Transverse colon (tissue), 4 donors: ENCODE measurements around the gene NELFE. TPM values are rescaled to one million over a fixed set of nuclear protein-coding genes. Genes with fewer than 3 reads are reported as not detected.

Source experiments
- DNase-seq: peaks from one replicate; pipeline ENCODE4 v3.0.0-alpha.2; 2019
- H3K27ac ChIP-seq, 4 donors: fragments of 200-600 bp; sonication (generic); 2 replicates each; pipeline ENCODE4 v1.5.1; 2016 to 2018; ENCODE audit warnings: inconsistent platforms in 4 of 4
- H3K27me3 ChIP-seq: fragments of 200-600 bp; sonication (generic); 2 replicates; pipeline ENCODE4 v1.5.1; 2017; ENCODE audit warnings: inconsistent platforms
- H3K36me3 ChIP-seq, 4 donors: fragments of 200-600 bp; sonication (generic); 2 replicates each; pipeline ENCODE4 v1.5.1; 2017 to 2019; ENCODE audit warnings: inconsistent platforms in 4 of 4
- H3K4me1 ChIP-seq, 4 donors: fragments of 200-600 bp; sonication (generic); 2 replicates each; pipeline ENCODE4 v1.5.1; 2017 to 2020; ENCODE audit warnings: inconsistent platforms in 4 of 4
- H3K4me3 ChIP-seq, 4 donors: fragments of 200-600 bp; sonication (generic); 1 replicate in 1 of 4; 2 replicates in 3 of 4; pipeline versions ENCODE4 v1.5.1 to v1.6.1; 2017 to 2019; ENCODE audit warnings: inconsistent platforms in 4 of 4
- H3K9me3 ChIP-seq, 2 donors: fragments of 200-600 bp; sonication (generic); 2 replicates each; pipeline ENCODE4 v1.5.1; 2017 to 2019; ENCODE audit warnings: inconsistent platforms in 2 of 2
- EP300 ChIP-seq: sonication (generic); formaldehyde crosslinking; IDR thresholded peaks from one replicate; pipeline ENCODE4 v1.6.1; 2017; ENCODE audit warnings: antibody characterized with exemption, low read depth
- POLR2A ChIP-seq: fragments of 450-650 bp; IDR thresholded peaks from one replicate; pipeline ENCODE4 v1.6.1; 2016; ENCODE audit warnings: antibody characterized with exemption, mild to moderate bottlenecking, moderate library complexity
- POLR2AphosphoS5 ChIP-seq, 3 donors: sonication (generic); formaldehyde crosslinking; IDR thresholded peaks; one replicate each; pipeline ENCODE4 v1.6.1; 2016; ENCODE audit warnings: antibody characterized with exemption in 3 of 3
- WGBS, 2 donors: methylation state at CpG; one replicate each; pipeline ENCODE4 v1.1.5; 2018; ENCODE audit warnings: low coverage in 1 of 2; 5-methylcytosine and 5-hydroxymethylcytosine counted together
- in situ Hi-C, 4 donors: fragments of 200-750 bp; cut with MboI; loops; one replicate each; pipeline versions ENCODE4 v1.15.0 to v1.15.1; 2017; ENCODE audit warnings: low sequenced_read_pairs in 3 of 4, low pct_ligation_motif_present in 1 of 4, low pct_unique_long_range_greater_than_20kb in 1 of 4
- intact Hi-C: fragments of 100-400 bp; cut with DNase I; formaldehyde crosslinking; loops from one replicate; pipeline ENCODE4 v1.15.1; 2023; ENCODE audit warnings: low total_unique reads
- total RNA-seq, 4 donors: library from RNA; depleted of rRNA; stranded (reverse); fragments of >200 nt; gene quantifications; one replicate each; pipeline ENCODE4 v1.1.0, GENCODE V29; 2016
- TF ChIP-seq, protein P1 (sequence below), 5 experiments: fragments of 200-600 bp in 3 of 5; fragments of 450-650 bp in 2 of 5; sonication (generic) in 3 of 5; IDR thresholded peaks; 1 replicate in 2 of 5; 2 replicates in 3 of 5; pipeline ENCODE4 v1.5.1; 2016 to 2017; ENCODE audit warnings: antibody characterized with exemption in 5 of 5, inconsistent platforms in 3 of 5, mild to moderate bottlenecking in 2 of 5, moderate library complexity in 1 of 5

NELFE gene
- total RNA-seq, 4 donors from 2014 or later = 59.2 to 114 (median 88.0) TPM

GRCh38 chr6:31963921-31964320 is 5.2 kb upstream of the NELFE start:
- intact Hi-C loops = no loop called here
- WGBS, 2 donors = 92% methylated on average over 19 of the region's 19 CpGs; no CpG with 5 or more reads in 1 of the 2 donors
- Histone ChIP-seq H3K27me3 (no peaks in the 10 kb centered on the region), H3K4me3 (no peak overlapping the region), H3K36me3 (peaks cover 0 to 54% (median 14%) of the 10 kb centered on the region in 4 donors), H3K9me3 (no peaks in the 10 kb centered on the region), H3K4me1 (peaks cover 5 to 12% (median 10%) of the 10 kb centered on the region in 4 donors), H3K27ac (no peak overlapping the region)
- no peak for DNase-seq
- TF ChIP-seq, protein P1, sequence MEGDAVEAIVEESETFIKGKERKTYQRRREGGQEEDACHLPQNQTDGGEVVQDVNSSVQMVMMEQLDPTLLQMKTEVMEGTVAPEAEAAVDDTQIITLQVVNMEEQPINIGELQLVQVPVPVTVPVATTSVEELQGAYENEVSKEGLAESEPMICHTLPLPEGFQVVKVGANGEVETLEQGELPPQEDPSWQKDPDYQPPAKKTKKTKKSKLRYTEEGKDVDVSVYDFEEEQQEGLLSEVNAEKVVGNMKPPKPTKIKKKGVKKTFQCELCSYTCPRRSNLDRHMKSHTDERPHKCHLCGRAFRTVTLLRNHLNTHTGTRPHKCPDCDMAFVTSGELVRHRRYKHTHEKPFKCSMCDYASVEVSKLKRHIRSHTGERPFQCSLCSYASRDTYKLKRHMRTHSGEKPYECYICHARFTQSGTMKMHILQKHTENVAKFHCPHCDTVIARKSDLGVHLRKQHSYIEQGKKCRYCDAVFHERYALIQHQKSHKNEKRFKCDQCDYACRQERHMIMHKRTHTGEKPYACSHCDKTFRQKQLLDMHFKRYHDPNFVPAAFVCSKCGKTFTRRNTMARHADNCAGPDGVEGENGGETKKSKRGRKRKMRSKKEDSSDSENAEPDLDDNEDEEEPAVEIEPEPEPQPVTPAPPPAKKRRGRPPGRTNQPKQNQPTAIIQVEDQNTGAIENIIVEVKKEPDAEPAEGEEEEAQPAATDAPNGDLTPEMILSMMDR (IDR thresholded peaks at IDR 0.05) = no peak
- TF ChIP-seq EP300 = no peak
- no peak for TF ChIP-seq POLR2A
- TF ChIP-seq POLR2AphosphoS5 (IDR thresholded peaks at IDR 0.05) = no peak
- in situ Hi-C loops = loop anchor here in 2 of 4 donors (25.0 kb wide), 1 partner anchor 98 kb away; no protein-coding TSS in a partner anchor

GRCh38 chr6:31961616-31962015 is 2.8 kb upstream of the NELFE start:
- no peaks in the 10 kb centered on the region for H3K9me3 ChIP-seq
- H3K4me1 ChIP-seq = peaks cover 11 to 23% (median 19%) of the 10 kb centered on the region in 4 donors
- DNase-seq = no peak
- no peaks in the 10 kb centered on the region for H3K27me3 ChIP-seq
- H3K4me3 ChIP-seq = no peak overlapping the region
- in situ Hi-C loops (loop anchor here in 2 of 4 donors (25.0 kb wide), 1 partner anchor 101 kb away; no protein-coding TSS in a partner anchor), intact Hi-C loops (no loop called here)
- no peak overlapping the region for H3K27ac ChIP-seq
- TF ChIP-seq, protein P1 (IDR thresholded peaks at IDR 0.05) = no peak
- TF ChIP-seq POLR2AphosphoS5 (IDR thresholded peaks at IDR 0.05) = no peak
- 80 to 96% methylated on average over 1 to 12 of the region's 12 CpGs for WGBS, 2 donors
- peaks cover 0 to 36% (median 9%) of the 10 kb centered on the region in 4 donors for H3K36me3 ChIP-seq

DNA sequence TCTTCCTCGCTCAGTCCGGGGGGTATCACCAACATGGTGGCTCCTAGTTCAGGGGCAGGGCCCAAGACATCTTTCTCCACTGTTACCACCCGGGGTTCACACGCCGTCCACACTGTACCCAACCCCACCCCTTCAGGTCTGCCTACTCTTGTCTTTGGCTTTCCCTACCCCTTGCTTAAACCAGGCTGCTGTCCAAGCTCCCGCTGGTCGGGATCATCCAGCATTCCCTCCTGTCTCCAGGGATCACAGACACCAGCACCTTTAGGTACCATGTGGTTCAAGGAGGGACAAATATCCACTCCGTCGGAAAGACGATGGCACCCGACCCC is 395 bp downstream of the NELFE start:
- in situ Hi-C loops = loop anchor here in 3 of 4 donors (10.0 to 25.0 kb wide), 3 partner anchors 54 to 284 kb away; partner anchors contain the start of gene ZBTB12 (in 1 of the 3)
- TF ChIP-seq, protein P1 (IDR thresholded peaks at IDR 0.05) = no peak
- TF ChIP-seq POLR2AphosphoS5 (IDR thresholded peaks at IDR 0.05) = no peak
- no peak for TF ChIP-seq POLR2A
- no peak for TF ChIP-seq EP300

GRCh38 chr6:31956796-31957195 is 2.0 kb downstream of the NELFE start:
- Histone ChIP-seq H3K4me1 (peaks cover 11 to 23% (median 19%) of the 10 kb centered on the region in 4 donors), H3K27ac (no peak overlapping the region), H3K9me3 (no peaks in the 10 kb centered on the region), H3K4me3 (no peak overlapping the region), H3K27me3 (no peaks in the 10 kb centered on the region), H3K36me3 (peaks cover 0 to 28% (median 15%) of the 10 kb centered on the region in 4 donors)
- TF ChIP-seq, protein P1 (IDR thresholded peaks at IDR 0.05) = no peak
- no peak for TF ChIP-seq POLR2AphosphoS5 (IDR thresholded peaks at IDR 0.05)
- in situ Hi-C loops = loop anchor here in 3 of 4 donors (10.0 to 25.0 kb wide), 3 partner anchors 52 to 282 kb away; partner anchors contain the start of gene ZBTB12 (in 1 of the 3)
- no peak for DNase-seq
- WGBS, 2 donors = 92 to 100% methylated on average over 2 to 3 of the region's 3 CpGs
- intact Hi-C loops = no loop called here

More for the DNA sequence above, 395 bp downstream of the NELFE start:
- no peaks in the 10 kb centered on the region for H3K27me3 ChIP-seq
- H3K4me1 ChIP-seq = peaks cover 11 to 23% (median 19%) of the 10 kb centered on the region in 4 donors
- no peak for DNase-seq
- H3K27ac ChIP-seq = peak overlapping the region; percentile 83 to 94 (median 86)
- WGBS, 2 donors = 9% methylated on average over 11 of the region's 11 CpGs; no CpG with 5 or more reads in 1 of the 2 donors
- H3K36me3 ChIP-seq = peaks cover 0 to 32% (median 12%) of the 10 kb centered on the region in 4 donors
- H3K9me3 ChIP-seq = no peaks in the 10 kb centered on the region
- intact Hi-C loops = no loop called here
- peak overlapping the region; percentile 62 to 94 (median 80) for H3K4me3 ChIP-seq
